Neural cell (in vitro differentiated cells): ENCODE measurements around the gene METTL16. TPM values are rescaled to one million over a fixed set of nuclear protein-coding genes. Genes with fewer than 3 reads are reported as not detected.
A peak's percentile ranks its signal among the peaks of the same experiment; 100 is the strongest.

Experiments used
- H2AFZ ChIP-seq: fragments of 200-600, 300-800 bp; sonication (generic), shearing (Covaris generic); 2 replicates; pipeline ENCODE4 v1.6.0; 2014; ENCODE audit warnings: low read depth, mild to moderate bottlenecking, antibody characterized with exemption, low read length, moderate library complexity
- H3F3A ChIP-seq: fragments of 200-600 bp; shearing (Covaris generic); 2 replicates; pipeline ENCODE4 v1.6.1; 2016; ENCODE audit warnings: mild to moderate bottlenecking, moderate library complexity, mixed read lengths, antibody characterized with exemption, low read length; ENCODE audit not compliant: insufficient read depth, poor library complexity, severe bottlenecking
- H3K27ac ChIP-seq: fragments of 200-600, 300-800 bp; sonication (generic), shearing (Covaris generic); 2 replicates; pipeline ENCODE4 v1.5.1; 2014; ENCODE audit warnings: mild to moderate bottlenecking, low read length, moderate library complexity
- H3K27me3 ChIP-seq: fragments of 300-800, 200-600 bp; sonication (generic), shearing (Covaris generic); 2 replicates; pipeline ENCODE4 v1.6.0; 2014; ENCODE audit warnings: mild to moderate bottlenecking, low read depth, low read length, moderate library complexity; ENCODE audit not compliant: insufficient read depth
- H3K36me3 ChIP-seq: fragments of 300-800, 200-600 bp; sonication (generic), shearing (Covaris generic); 2 replicates; pipeline ENCODE4 v1.5.1; 2014; ENCODE audit warnings: mild to moderate bottlenecking, antibody characterized with exemption, low read length, moderate library complexity; ENCODE audit not compliant: insufficient read depth
- H3K4me2 ChIP-seq: fragments of 300-800, 200-600 bp; sonication (generic), shearing (Covaris generic); 2 replicates; pipeline ENCODE4 v1.6.0; 2014; ENCODE audit warnings: mild to moderate bottlenecking, low read length
- H3K4me3 ChIP-seq: fragments of 300-800, 200-600 bp; sonication (generic), shearing (Covaris generic); 2 replicates; pipeline ENCODE4 v1.5.1; 2014; ENCODE audit warnings: mild to moderate bottlenecking, low read length, moderate library complexity
- H3K79me2 ChIP-seq: fragments of 200-600 bp; shearing (Covaris generic); replicated peaks from 2 replicates; pipeline ENCODE4 v1.6.0; 2014; ENCODE audit warnings: mild to moderate bottlenecking, low read length, moderate library complexity; ENCODE audit not compliant: insufficient read depth
- H3K9ac ChIP-seq: fragments of 300-800, 200-600 bp; sonication (generic), shearing (Covaris generic); 2 replicates; pipeline ENCODE4 v1.6.1; 2016; ENCODE audit warnings: mild to moderate bottlenecking, low read length, mixed read lengths
- H3K9me2 ChIP-seq: fragments of 200-600 bp; shearing (Covaris generic); 2 replicates; pipeline ENCODE4 v1.6.1; 2016; ENCODE audit warnings: mild to moderate bottlenecking, low read length, mixed read lengths; ENCODE audit not compliant: insufficient read depth
- H3K9me3 ChIP-seq: fragments of 200-600, 300-800 bp; sonication (generic), shearing (Covaris generic); 2 replicates; pipeline ENCODE4 v1.6.1; 2016; ENCODE audit warnings: mild to moderate bottlenecking, mixed run types, low read length, moderate library complexity, mixed read lengths
- H4K20me1 ChIP-seq: fragments of 200-600 bp; shearing (Covaris generic); 2 replicates; pipeline ENCODE4 v1.6.1; 2016; ENCODE audit warnings: mild to moderate bottlenecking, mixed run types; ENCODE audit not compliant: insufficient read depth
- EP300 ChIP-seq: fragments of 450-650 bp; conservative IDR thresholded peaks from 2 replicates; pipeline ENCODE4 v1.6.1; 2014; ENCODE audit warnings: antibody characterized with exemption, mild to moderate bottlenecking, moderate library complexity; ENCODE audit not compliant: poor library complexity, severe bottlenecking
- EZH2 ChIP-seq: fragments of 200-600, 300-800 bp; shearing (Covaris generic), sonication (generic); IDR thresholded peaks from 2 replicates; pipeline ENCODE4 v1.6.1; 2014; ENCODE audit warnings: antibody characterized with exemption, low read length, borderline replicate concordance, mild to moderate bottlenecking; ENCODE audit not compliant: insufficient read depth, poor library complexity, severe bottlenecking
- MXI1 ChIP-seq: fragments of 450-650 bp; conservative IDR thresholded peaks from 2 replicates; pipeline ENCODE4 v1.6.1; 2014; ENCODE audit warnings: antibody characterized with exemption, mild to moderate bottlenecking; ENCODE audit not compliant: poor library complexity, severe bottlenecking
- POLR2AphosphoS5 ChIP-seq: IDR thresholded peaks from 2 replicates; pipeline ENCODE4 v1.6.1; 2012
- RAD21 ChIP-seq: fragments of 450-650 bp; conservative IDR thresholded peaks from 2 replicates; pipeline ENCODE4 v1.6.1; 2014; ENCODE audit warnings: antibody characterized with exemption, mild to moderate bottlenecking, moderate library complexity
- SMC3 ChIP-seq: fragments of 450-650 bp; conservative IDR thresholded peaks from 2 replicates; pipeline ENCODE4 v1.6.1; 2014; ENCODE audit warnings: antibody characterized with exemption, mild to moderate bottlenecking, moderate library complexity; ENCODE audit not compliant: poor library complexity
- TAF1 ChIP-seq: IDR thresholded peaks from 2 replicates; pipeline ENCODE4 v1.6.1; 2012; ENCODE audit warnings: low read depth
- polyA plus RNA-seq: library from polyadenylated mRNA; depleted of rRNA; stranded (reverse); fragments of >200 nt; gene quantifications from 2 replicates; pipeline ENCODE4 v1.2.3, GENCODE V29; 2014
- TF ChIP-seq, protein P1 (sequence below): IDR thresholded peaks from 2 replicates; pipeline ENCODE4 v1.6.1; 2012; ENCODE audit warnings: borderline replicate concordance
- TF ChIP-seq, protein P2 (sequence below): fragments of 450-650 bp; IDR thresholded peaks from 2 replicates; pipeline ENCODE4 v1.5.1; 2014; ENCODE audit warnings: antibody characterized with exemption, mild to moderate bottlenecking, moderate library complexity; ENCODE audit not compliant: poor library complexity, severe bottlenecking

METTL16 gene
- polyA plus RNA-seq, 1 donor from 2014 or later, result 20.3 TPM

DNA sequence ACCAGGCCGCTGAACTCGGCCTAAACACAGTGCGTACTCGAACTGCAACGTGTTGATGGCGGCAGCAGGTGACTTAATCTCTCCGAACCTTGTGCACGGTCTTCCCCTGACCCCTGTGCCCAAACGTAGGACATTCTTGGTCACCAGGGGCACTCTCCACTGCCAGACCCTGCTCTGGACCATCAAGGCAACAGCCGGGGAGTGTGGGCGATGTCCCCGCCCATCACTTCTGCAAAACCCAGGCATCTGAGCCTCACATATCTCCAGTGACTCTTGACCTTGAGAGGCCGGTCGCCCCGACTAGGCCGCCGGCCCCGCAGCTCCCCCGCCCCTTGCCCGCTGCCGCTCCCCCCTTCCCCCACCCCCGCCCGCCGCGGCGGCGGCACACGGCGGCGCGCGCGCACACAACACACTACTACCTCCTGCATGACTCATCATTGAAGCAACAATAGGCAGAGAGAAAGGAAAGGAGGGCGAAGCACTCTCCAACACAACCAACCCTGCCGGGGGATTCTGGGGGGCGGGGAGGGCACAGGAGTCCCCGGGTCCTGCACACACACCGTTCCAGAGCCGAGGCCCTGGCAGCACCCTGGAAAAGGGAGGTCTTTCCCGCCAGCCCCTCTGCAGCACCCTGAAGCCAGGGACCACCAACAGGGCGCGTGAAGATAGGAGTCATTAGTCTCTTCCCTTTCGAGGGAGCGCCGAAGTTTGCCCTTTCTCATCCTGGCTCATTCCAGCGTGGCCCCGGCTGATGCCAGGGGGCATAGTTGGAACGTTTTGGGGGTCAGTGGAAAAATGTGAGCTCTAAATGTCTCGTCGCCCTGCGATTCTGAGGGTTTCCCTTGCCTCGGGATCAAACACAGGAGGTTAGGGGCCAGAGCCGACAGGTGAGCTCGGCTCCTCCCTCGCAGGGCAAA, 112.8 kb downstream of the METTL16 start:
- Histone ChIP-seq H3F3A (no peaks in the 10 kb centered on the region), H4K20me1 (peaks cover 38% of the 10 kb centered on the region), H3K27ac (peak overlapping the region; percentile 100), H3K9ac (peak overlapping the region; percentile 99), H3K4me3 (peak overlapping the region; percentile 100), H2AFZ (peak overlapping the region; percentile 33), H3K79me2 (peaks cover 61% of the 10 kb centered on the region), H3K27me3 (no peaks in the 10 kb centered on the region), H3K36me3 (no peaks in the 10 kb centered on the region), H3K4me2 (peak overlapping the region; percentile 100), H3K9me3 (no peaks in the 10 kb centered on the region), H3K9me2 (no peaks in the 10 kb centered on the region)
- TF ChIP-seq POLR2AphosphoS5 (peak; percentile 65), SMC3 (no peak)
- TF ChIP-seq, protein P1, sequence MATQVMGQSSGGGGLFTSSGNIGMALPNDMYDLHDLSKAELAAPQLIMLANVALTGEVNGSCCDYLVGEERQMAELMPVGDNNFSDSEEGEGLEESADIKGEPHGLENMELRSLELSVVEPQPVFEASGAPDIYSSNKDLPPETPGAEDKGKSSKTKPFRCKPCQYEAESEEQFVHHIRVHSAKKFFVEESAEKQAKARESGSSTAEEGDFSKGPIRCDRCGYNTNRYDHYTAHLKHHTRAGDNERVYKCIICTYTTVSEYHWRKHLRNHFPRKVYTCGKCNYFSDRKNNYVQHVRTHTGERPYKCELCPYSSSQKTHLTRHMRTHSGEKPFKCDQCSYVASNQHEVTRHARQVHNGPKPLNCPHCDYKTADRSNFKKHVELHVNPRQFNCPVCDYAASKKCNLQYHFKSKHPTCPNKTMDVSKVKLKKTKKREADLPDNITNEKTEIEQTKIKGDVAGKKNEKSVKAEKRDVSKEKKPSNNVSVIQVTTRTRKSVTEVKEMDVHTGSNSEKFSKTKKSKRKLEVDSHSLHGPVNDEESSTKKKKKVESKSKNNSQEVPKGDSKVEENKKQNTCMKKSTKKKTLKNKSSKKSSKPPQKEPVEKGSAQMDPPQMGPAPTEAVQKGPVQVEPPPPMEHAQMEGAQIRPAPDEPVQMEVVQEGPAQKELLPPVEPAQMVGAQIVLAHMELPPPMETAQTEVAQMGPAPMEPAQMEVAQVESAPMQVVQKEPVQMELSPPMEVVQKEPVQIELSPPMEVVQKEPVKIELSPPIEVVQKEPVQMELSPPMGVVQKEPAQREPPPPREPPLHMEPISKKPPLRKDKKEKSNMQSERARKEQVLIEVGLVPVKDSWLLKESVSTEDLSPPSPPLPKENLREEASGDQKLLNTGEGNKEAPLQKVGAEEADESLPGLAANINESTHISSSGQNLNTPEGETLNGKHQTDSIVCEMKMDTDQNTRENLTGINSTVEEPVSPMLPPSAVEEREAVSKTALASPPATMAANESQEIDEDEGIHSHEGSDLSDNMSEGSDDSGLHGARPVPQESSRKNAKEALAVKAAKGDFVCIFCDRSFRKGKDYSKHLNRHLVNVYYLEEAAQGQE, result peak; percentile 55

DNA sequence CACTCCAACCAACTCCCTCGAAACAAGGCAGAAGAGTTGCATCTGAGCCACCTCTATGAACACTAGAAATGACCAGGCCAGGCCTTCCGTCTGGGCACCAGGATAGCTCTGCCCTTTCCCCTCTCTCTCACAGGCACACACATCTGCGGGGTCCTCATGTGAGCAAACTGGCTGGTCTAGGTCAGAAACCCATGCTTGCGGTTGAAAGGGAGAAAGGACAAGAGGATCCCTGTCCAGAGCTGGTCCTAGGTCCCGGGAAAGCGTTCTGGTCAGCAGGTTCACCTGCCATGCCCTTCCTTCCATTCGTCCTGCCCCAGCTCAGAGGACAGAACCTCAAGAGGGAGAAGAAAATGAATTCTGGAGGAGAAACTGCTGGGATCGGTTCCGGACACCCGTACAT, 113.5 kb downstream of the METTL16 start:
- Histone ChIP-seq H3K9me3 (no peaks in the 10 kb centered on the region), H3K9me2 (no peaks in the 10 kb centered on the region), H3K27ac (peak overlapping the region; percentile 100), H3K9ac (peak overlapping the region; percentile 99), H4K20me1 (peaks cover 38% of the 10 kb centered on the region), H3K27me3 (no peaks in the 10 kb centered on the region), H2AFZ (no peak overlapping the region), H3F3A (no peaks in the 10 kb centered on the region), H3K79me2 (peaks cover 61% of the 10 kb centered on the region), H3K4me3 (peak overlapping the region; percentile 100), H3K36me3 (no peaks in the 10 kb centered on the region), H3K4me2 (peak overlapping the region; percentile 84)
- TF ChIP-seq, protein P1, result no peak
- TF ChIP-seq MXI1 (no peak), POLR2AphosphoS5 (no peak), SMC3 (no peak), RAD21 (no peak), EP300 (no peak), TAF1 (no peak), EZH2 (no peak)
- TF ChIP-seq, protein P2, sequence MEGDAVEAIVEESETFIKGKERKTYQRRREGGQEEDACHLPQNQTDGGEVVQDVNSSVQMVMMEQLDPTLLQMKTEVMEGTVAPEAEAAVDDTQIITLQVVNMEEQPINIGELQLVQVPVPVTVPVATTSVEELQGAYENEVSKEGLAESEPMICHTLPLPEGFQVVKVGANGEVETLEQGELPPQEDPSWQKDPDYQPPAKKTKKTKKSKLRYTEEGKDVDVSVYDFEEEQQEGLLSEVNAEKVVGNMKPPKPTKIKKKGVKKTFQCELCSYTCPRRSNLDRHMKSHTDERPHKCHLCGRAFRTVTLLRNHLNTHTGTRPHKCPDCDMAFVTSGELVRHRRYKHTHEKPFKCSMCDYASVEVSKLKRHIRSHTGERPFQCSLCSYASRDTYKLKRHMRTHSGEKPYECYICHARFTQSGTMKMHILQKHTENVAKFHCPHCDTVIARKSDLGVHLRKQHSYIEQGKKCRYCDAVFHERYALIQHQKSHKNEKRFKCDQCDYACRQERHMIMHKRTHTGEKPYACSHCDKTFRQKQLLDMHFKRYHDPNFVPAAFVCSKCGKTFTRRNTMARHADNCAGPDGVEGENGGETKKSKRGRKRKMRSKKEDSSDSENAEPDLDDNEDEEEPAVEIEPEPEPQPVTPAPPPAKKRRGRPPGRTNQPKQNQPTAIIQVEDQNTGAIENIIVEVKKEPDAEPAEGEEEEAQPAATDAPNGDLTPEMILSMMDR, result no peak
